Tibial nerve (tissue), 4 donors: Measurements from ENCODE around the gene NTN5.

Source experiments
- CTCF ChIP-seq, 5 experiments: fragments of 200-600 bp in 3 of 5; fragments of 450-650 bp in 2 of 5; sonication (generic) in 3 of 5; IDR thresholded peaks; one replicate each; pipeline ENCODE4 v1.5.1; 2016 to 2019; ENCODE audit warnings: antibody characterized with exemption in 5 of 5, mild to moderate bottlenecking in 3 of 5, moderate library complexity in 2 of 5
- EP300 ChIP-seq, 2 donors: sonication (generic); formaldehyde crosslinking; IDR thresholded peaks; one replicate each; pipeline ENCODE4 v1.6.1; 2017; ENCODE audit warnings: antibody characterized with exemption in 2 of 2, mild to moderate bottlenecking in 1 of 2

GRCh38 chr19:48669903-48670668, 2.7 kb downstream of the NTN5 start:
- TF ChIP-seq EP300 (IDR thresholded peaks at IDR 0.05): no peak
- no peak for TF ChIP-seq CTCF (IDR thresholded peaks at IDR 0.05)
